Fibroblast of villous mesenchyme (primary cell): ENCODE measurements around the gene PRICKLE2. TPM values are rescaled to one million over a fixed set of nuclear protein-coding genes. Genes with fewer than 3 reads are reported as not detected.

ENCODE experiments used
- DNase-seq: peaks from one replicate; pipeline ENCODE4 v3.0.0-alpha.2; 2010; ENCODE audit warnings: low read depth
- H3K4me3 ChIP-seq: 2 replicates; pipeline ENCODE4 v1.5.1; 2011; ENCODE audit warnings: low read depth, mild to moderate bottlenecking, low read length
- total RNA-seq: library from RNA; depleted of rRNA; stranded (reverse); fragments of >200 nt; gene quantifications from 2 replicates; pipeline ENCODE4 v1.2.3, GENCODE V29; 2012
- TF ChIP-seq, protein P1 (sequence below): IDR thresholded peaks from 2 replicates; pipeline ENCODE4 v1.5.1; 2012; ENCODE audit warnings: low read depth, mild to moderate bottlenecking, low read length; ENCODE audit not compliant: insufficient read depth

PRICKLE2 gene
- total RNA-seq, 1 donor = 36.3 TPM

DNA sequence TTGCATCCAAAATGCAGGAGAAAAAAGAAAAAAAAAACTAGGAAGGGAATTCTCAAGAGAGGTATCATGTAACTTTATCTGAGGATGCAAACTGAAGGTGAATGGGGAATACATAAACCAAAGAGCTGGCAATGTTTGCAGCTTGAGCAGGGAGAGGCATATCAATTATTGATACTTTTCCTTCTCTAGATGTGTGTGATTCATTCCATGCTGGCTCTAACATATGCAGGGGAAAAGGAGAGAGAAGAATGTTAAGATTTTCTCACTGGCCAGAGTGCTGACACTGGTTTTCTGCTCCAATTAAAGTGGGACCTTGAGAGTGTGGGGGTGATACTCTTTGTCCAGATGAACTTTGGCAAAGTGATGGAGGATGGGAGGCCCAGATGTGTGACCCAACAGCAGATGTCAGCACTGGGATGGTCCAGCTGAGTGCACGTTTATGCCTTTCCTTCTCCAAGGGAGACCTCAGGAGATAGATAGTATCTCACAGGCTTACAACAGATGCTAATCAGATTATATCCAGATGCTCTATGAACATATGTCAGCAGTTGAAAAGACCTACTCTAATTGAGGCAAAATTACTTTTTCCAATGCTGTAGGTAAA, 152.0 kb downstream of the PRICKLE2 start:
- H3K4me3 ChIP-seq = no peak overlapping the region
- peak; percentile 79 for DNase-seq
- TF ChIP-seq, protein P1, sequence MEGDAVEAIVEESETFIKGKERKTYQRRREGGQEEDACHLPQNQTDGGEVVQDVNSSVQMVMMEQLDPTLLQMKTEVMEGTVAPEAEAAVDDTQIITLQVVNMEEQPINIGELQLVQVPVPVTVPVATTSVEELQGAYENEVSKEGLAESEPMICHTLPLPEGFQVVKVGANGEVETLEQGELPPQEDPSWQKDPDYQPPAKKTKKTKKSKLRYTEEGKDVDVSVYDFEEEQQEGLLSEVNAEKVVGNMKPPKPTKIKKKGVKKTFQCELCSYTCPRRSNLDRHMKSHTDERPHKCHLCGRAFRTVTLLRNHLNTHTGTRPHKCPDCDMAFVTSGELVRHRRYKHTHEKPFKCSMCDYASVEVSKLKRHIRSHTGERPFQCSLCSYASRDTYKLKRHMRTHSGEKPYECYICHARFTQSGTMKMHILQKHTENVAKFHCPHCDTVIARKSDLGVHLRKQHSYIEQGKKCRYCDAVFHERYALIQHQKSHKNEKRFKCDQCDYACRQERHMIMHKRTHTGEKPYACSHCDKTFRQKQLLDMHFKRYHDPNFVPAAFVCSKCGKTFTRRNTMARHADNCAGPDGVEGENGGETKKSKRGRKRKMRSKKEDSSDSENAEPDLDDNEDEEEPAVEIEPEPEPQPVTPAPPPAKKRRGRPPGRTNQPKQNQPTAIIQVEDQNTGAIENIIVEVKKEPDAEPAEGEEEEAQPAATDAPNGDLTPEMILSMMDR = peak; percentile 12

DNA sequence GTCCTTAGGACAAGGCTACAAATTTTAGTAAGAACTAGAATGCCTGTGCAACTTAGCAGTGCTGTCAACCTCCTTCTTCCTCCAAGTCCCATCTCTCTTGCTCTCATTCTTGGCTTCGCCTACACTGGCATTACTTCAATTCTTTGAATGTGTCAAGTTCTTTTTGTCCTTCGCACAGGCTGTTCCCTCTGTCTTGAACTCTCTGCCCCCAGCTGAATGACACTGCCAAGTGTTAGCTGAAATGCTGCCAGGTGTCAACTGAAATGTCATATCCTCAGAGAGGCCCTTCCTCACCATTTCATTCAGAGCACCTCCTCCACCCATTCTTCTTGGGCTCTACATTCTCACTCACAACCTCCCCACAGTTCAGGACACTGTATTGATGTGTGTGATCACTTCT, 153.1 kb downstream of the PRICKLE2 start:
- H3K4me3 ChIP-seq = no peak overlapping the region
- DNase-seq = no peak
- TF ChIP-seq, protein P1 = no peak

DNA sequence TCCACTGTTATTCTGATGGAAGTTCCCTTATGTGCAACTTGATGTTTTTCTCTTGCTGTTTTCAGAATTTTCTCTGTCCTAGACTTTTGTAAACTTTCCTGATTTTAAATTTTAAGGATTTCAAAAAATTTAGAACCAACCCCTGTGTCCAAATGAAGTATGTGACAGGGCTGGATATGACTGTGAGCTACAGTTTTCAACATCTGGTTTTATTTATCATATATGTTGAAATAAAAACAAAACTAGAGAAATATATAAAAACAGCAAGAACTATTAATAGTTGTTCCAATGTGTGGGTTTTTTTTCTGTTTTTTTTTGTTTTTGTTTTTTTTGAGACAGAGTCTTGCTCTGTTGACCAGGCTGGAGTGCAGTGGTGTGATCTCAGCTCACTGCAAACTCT, 154.6 kb downstream of the PRICKLE2 start:
- no peak overlapping the region for H3K4me3 ChIP-seq
- TF ChIP-seq, protein P1 = no peak
- no peak for DNase-seq

DNA sequence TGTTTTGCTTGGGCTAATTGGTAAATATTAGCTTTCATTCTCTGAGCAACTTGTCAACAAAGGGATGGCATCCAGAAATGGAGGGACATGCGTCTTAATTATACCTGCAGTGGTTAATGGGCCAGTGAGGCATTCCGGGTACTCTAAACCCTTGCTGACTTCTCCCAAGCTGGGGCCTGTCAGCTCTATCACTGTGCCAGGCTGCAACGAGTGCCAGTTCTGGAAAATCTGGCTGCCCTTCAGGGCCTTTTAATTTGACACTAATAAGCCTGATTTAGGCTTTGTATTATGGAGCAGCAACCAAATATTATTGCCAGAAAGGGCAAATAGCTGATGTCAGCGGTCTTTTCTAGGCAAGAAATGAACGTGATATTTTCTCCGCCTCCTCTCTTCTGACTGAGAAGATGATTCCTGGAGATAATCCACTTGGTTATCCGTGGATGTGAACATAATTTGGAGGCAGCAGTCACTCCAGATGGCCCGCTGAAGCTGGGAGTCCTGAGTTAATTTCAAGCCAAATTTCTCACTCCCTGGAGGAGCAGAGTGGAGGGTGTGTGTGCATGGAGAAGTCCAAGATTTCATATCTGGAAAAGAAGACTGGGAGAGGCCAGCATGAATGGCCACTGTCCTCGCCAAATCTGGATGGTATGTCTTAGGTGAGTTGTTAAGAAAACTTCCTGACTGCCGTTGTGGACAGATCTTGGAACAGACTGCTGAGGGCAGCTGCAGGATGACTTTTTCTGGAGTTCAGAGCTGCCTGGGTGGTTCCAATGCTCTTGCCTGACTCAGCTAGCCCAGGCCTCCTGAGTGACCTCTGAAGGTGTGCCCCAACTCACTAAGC, 157.5 kb downstream of the PRICKLE2 start:
- TF ChIP-seq, protein P1 = no peak
- H3K4me3 ChIP-seq = no peak overlapping the region
- no peak for DNase-seq

DNA sequence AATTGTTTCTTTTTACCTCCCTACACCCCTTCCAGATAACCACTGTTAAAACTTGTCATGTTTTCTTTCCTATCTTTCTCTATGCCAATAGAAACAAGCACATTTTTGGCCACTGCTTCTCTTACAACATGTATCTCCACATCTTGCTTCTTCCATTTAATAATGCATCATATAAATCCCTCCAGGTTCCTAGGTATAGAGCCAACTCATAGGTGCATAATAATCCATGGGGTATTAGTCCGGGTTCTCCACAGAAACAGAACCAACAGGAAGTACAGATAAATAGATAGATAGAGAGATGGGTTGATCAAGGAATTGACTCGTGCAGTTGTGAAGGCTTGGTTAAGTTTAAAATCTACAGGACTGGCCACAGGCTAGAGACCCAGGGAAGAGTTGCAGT, 160.5 kb downstream of the PRICKLE2 start:
- no peak for DNase-seq
- H3K4me3 ChIP-seq = no peak overlapping the region
- TF ChIP-seq, protein P1 = no peak

DNA sequence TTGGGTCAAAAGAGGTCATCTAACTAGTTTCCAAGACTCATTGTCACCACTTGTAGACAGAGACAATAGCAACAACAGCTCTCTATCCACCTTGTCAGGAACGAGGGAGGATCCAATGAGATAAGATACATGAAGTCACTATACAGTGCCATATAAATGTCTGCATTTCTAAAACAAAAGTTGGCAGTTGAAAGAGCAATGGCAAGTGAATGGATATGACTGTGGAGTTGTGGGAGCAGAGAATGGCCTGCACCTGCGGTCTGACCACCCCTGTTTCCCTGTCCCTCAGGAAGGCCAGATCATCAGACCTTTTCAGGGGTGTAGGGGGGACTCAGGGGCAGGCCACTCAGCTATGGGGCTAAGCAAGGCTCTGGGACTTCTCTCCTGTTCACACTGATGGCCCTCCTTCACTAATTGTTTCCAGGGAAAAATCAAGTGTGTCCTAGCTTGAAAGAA, 161.3 kb downstream of the PRICKLE2 start:
- no peak overlapping the region for H3K4me3 ChIP-seq
- DNase-seq = no peak
- TF ChIP-seq, protein P1 = no peak
